Gastrocnemius medialis (tissue), 4 donors: ENCODE results near the gene CDKAL1.

Experiments used
- CTCF ChIP-seq, 5 experiments: fragments of 450-650 bp in 3 of 5; fragments of 200-600 bp in 2 of 5; sonication (generic) in 2 of 5; IDR thresholded peaks in 4 of 5; conservative IDR thresholded peaks in 1 of 5; 1 replicate in 4 of 5; 2 replicates in 1 of 5; pipeline ENCODE4 v1.5.1; 2016 to 2019; ENCODE audit warnings: antibody characterized with exemption in 5 of 5, mild to moderate bottlenecking in 3 of 5, moderate library complexity in 3 of 5
- POLR2A ChIP-seq, 2 donors: fragments of 450-650 bp; IDR thresholded peaks; one replicate each; pipeline ENCODE4 v1.6.1; 2017; ENCODE audit warnings: antibody characterized with exemption in 2 of 2, mild to moderate bottlenecking in 2 of 2, moderate library complexity in 2 of 2

GRCh38 chr6:21235162-21235561 is 700.9 kb downstream of the CDKAL1 start:
- no peak for TF ChIP-seq CTCF (IDR thresholded peaks at IDR 0.05 in 4 of 5, conservative IDR thresholded peaks at IDR 0.05 in 1 of 5)
- TF ChIP-seq POLR2A (IDR thresholded peaks at IDR 0.05) = no peak
